H9 (cell line): Measurements from ENCODE around the gene KCTD18. TPM values are rescaled to one million over a fixed set of nuclear protein-coding genes. Genes with fewer than 3 reads are reported as not detected.

ENCODE experiments used
- DNase-seq: peaks from one replicate; pipeline ENCODE4 v3.0.0-alpha.2; 2017
- H2AFZ ChIP-seq: one replicate; pipeline ENCODE4 v1.6.1; 2013; ENCODE audit warnings: mild to moderate bottlenecking, low read length, control low read depth, moderate library complexity
- H2AK5ac ChIP-seq: 2 replicates; pipeline ENCODE4 v1.6.1; 2013; ENCODE audit warnings: low read length, control low read depth, mixed read lengths; ENCODE audit not compliant: insufficient read length
- H2BK120ac ChIP-seq: one replicate; pipeline ENCODE4 v1.6.1; 2013; ENCODE audit warnings: low read depth, mild to moderate bottlenecking, low read length, control low read depth, inconsistent platforms; ENCODE audit not compliant: poor library complexity, severe bottlenecking
- H2BK12ac ChIP-seq: 2 replicates; pipeline ENCODE4 v1.6.1; 2013; ENCODE audit warnings: low read length, control low read depth, mixed read lengths, low read depth; ENCODE audit not compliant: insufficient read length
- H2BK15ac ChIP-seq: 2 replicates; pipeline ENCODE4 v1.6.1; 2013; ENCODE audit warnings: low read depth, low read length, control low read depth
- H2BK20ac ChIP-seq: one replicate; pipeline ENCODE4 v1.6.1; 2013; ENCODE audit warnings: low read depth, mild to moderate bottlenecking, low read length, control low read depth, inconsistent platforms; ENCODE audit not compliant: poor library complexity, severe bottlenecking
- H2BK5ac ChIP-seq: 2 replicates; pipeline ENCODE4 v1.6.1; 2013; ENCODE audit warnings: low read length, control low read depth, mixed read lengths; ENCODE audit not compliant: insufficient read length
- H3K14ac ChIP-seq: 2 replicates; pipeline ENCODE4 v1.6.1; 2013; ENCODE audit warnings: low read length, control low read depth; ENCODE audit not compliant: insufficient read depth
- H3K18ac ChIP-seq: 2 replicates; pipeline ENCODE4 v1.6.1; 2013; ENCODE audit warnings: low read depth, mild to moderate bottlenecking, mixed read lengths, low read length, control low read depth; ENCODE audit not compliant: insufficient read length
- H3K23ac ChIP-seq: 2 replicates; pipeline ENCODE4 v1.6.1; 2013; ENCODE audit warnings: low read length, control low read depth, mixed read lengths, low read depth; ENCODE audit not compliant: insufficient read length
- H3K23me2 ChIP-seq: 2 replicates; pipeline ENCODE4 v1.6.1; 2013; ENCODE audit warnings: low read depth, mild to moderate bottlenecking, mixed read lengths, low read length, control low read depth; ENCODE audit not compliant: insufficient read length, poor library complexity, severe bottlenecking
- H3K27ac ChIP-seq: 2 replicates; pipeline ENCODE4 v1.5.1; 2013; ENCODE audit warnings: low read length, control low read depth, mixed read lengths, low read depth; ENCODE audit not compliant: insufficient read length
- H3K27me3 ChIP-seq: 2 replicates; pipeline ENCODE4 v1.6.1; 2013; ENCODE audit warnings: low read length, control low read depth, inconsistent platforms; ENCODE audit not compliant: insufficient read depth
- H3K4ac ChIP-seq: 2 replicates; pipeline ENCODE4 v1.6.1; 2013; ENCODE audit warnings: low read depth, mild to moderate bottlenecking, control low read depth, inconsistent platforms, low read length, moderate library complexity
- H3K4me1 ChIP-seq: 2 replicates; pipeline ENCODE4 v1.6.1; 2013; ENCODE audit warnings: low read length, control low read depth, inconsistent platforms; ENCODE audit not compliant: insufficient read depth
- H3K4me2 ChIP-seq: 2 replicates; pipeline ENCODE4 v1.6.1; 2013; ENCODE audit warnings: low read length, control low read depth, mixed read lengths; ENCODE audit not compliant: insufficient read length, insufficient read depth
- H3K56ac ChIP-seq: 2 replicates; pipeline ENCODE4 v1.6.1; 2013; ENCODE audit warnings: low read depth, mild to moderate bottlenecking, mixed read lengths, low read length, control low read depth; ENCODE audit not compliant: insufficient read length
- H3K79me1 ChIP-seq: 2 replicates; pipeline ENCODE4 v1.6.1; 2013; ENCODE audit warnings: low read depth, mild to moderate bottlenecking, moderate library complexity, low read length, control low read depth, inconsistent platforms; ENCODE audit not compliant: insufficient read depth, poor library complexity, severe bottlenecking
- H3K79me2 ChIP-seq: 2 replicates; pipeline ENCODE4 v1.6.1; 2013; ENCODE audit warnings: low read length, control low read depth, inconsistent platforms; ENCODE audit not compliant: insufficient read depth
- H3K9ac ChIP-seq: 2 replicates; pipeline ENCODE4 v1.6.1; 2013; ENCODE audit warnings: low read length, control low read depth, mixed read lengths; ENCODE audit not compliant: insufficient read length; ENCODE audit errors: extremely low read depth
- H3K9me3 ChIP-seq: one replicate; pipeline ENCODE4 v1.6.1; 2013; ENCODE audit warnings: low read depth, low read length, inconsistent platforms; ENCODE audit not compliant: control insufficient read depth
- H3T11ph ChIP-seq: one replicate; pipeline ENCODE4 v1.6.1; 2013; ENCODE audit warnings: mild to moderate bottlenecking, low read length, control low read depth, inconsistent platforms
- H4K20me1 ChIP-seq: one replicate; pipeline ENCODE4 v1.6.1; 2013; ENCODE audit not compliant: control insufficient read depth, insufficient read length, insufficient read depth
- H4K5ac ChIP-seq: 2 replicates; pipeline ENCODE4 v1.6.1; 2013; ENCODE audit warnings: low read depth, mild to moderate bottlenecking, mixed read lengths, low read length, control low read depth; ENCODE audit not compliant: insufficient read length
- H4K8ac ChIP-seq: replicated peaks from 2 replicates; pipeline ENCODE4 v1.6.1; 2013; ENCODE audit warnings: low read length, control low read depth, mixed read lengths, low read depth; ENCODE audit not compliant: insufficient read length
- H4K91ac ChIP-seq: 2 replicates; pipeline ENCODE4 v1.6.1; 2013; ENCODE audit warnings: low read depth, mild to moderate bottlenecking, moderate library complexity, mixed read lengths, low read length, control low read depth; ENCODE audit not compliant: insufficient read length
- H3K27ac Mint-ChIP-seq, 3 experiments: 2 replicates in 2 of 3; 3 replicates in 1 of 3; pipeline ENCODE4 v1.8.0; 2020 to 2021; ENCODE audit warnings: mixed read lengths in 3 of 3, mild to moderate bottlenecking in 1 of 3, moderate library complexity in 1 of 3
- H3K27me3 Mint-ChIP-seq: 2 replicates; pipeline ENCODE4 v1.8.0; 2021; ENCODE audit warnings: low read depth, mild to moderate bottlenecking, moderate library complexity, mixed read lengths
- H3K36me3 Mint-ChIP-seq, 3 experiments: 2 replicates in 2 of 3; 3 replicates in 1 of 3; pipeline ENCODE4 v1.8.0; 2020 to 2021; ENCODE audit warnings: low read depth in 3 of 3, mixed read lengths in 3 of 3; ENCODE audit not compliant: insufficient read depth in 1 of 3
- H3K4me1 Mint-ChIP-seq, 2 experiments: 2 replicates each; pipeline ENCODE4 v1.8.0; 2020; ENCODE audit warnings: mixed read lengths in 2 of 2
- H3K4me3 Mint-ChIP-seq, 2 experiments: 2 replicates in 1 of 2; 3 replicates in 1 of 2; pipeline ENCODE4 v1.8.0; 2020 to 2021; ENCODE audit warnings: mild to moderate bottlenecking in 2 of 2, mixed read lengths in 2 of 2, moderate library complexity in 1 of 2
- H3K9me3 Mint-ChIP-seq, 2 experiments: 2 replicates in 1 of 2; 3 replicates in 1 of 2; pipeline ENCODE4 v1.8.0; 2020; ENCODE audit warnings: mild to moderate bottlenecking in 2 of 2, mixed read lengths in 2 of 2, moderate library complexity in 1 of 2
- CTCF ChIP-seq: fragments of 200-600 bp; sonication (generic); conservative IDR thresholded peaks from 3 replicates; pipeline ENCODE4 v1.8.0; 2021; ENCODE audit warnings: antibody characterized with exemption, mild to moderate bottlenecking
- WGBS: extraction: QIAGEN DNeasy Blood & Tissue Kit; methylation state at CpG from one replicate; pipeline ENCODE4 v1.1.7; 2013; ENCODE audit warnings: missing lambda C conversion rate, low lambda C conversion rate, mixed read lengths; ENCODE audit not compliant: insufficient read length; ENCODE audit errors: extremely low coverage; 5-methylcytosine and 5-hydroxymethylcytosine counted together
- total RNA-seq: library from RNA; stranded (reverse); gene quantifications from 2 replicates; pipeline ENCODE4 v1.2.1, GENCODE V29; 2021

The KCTD18 gene
- total RNA-seq, 1 experiment from 2014 or later, result 4.9 TPM

DNA sequence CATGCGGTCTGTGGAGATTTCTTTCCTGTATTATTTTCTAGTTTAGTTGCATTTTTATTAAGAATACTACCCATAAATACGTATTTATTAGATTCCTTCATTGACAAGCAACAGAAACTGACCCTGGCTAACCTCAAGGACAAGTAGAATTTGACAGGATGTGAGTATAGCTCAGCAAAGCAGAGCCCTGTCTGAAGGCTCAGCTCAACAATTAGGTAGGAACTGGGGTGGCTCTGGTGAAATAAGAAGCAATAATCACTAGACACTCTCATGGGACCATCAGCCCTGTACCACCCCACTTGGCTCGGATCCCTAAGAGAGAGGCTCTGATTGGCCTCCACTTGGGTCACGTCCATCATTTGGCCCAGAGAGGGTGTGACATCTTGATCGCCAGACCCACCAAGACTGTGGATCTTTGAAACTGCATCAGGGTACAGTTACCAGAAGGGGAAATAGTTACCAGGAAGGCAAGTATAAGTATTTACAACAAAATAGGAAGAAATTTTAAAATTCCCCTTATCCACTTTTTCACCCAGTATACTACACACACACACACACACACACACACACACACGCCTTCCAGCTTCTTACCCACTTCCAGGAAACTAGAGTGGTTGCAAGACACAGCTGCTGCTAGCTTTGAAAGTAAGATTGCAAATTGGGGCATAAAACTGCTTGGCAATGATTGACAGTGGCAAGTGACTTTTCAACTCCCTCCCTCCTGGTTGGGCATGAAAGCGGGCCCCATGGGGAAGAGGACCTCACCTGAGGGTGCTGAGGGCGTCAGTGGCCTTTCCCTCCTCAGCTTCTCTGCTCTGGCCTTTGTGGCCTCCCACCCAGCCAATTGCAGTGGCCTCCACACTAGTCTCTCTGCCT lies 41.8 kb downstream of the KCTD18 start:
- Histone ChIP-seq H2BK15ac (no peak overlapping the region), H3K23me2 (no peaks in the 10 kb centered on the region), H3K4me2 (no peak overlapping the region), H4K5ac (no peak overlapping the region), H2AK5ac (no peak overlapping the region), H3K18ac (no peak overlapping the region), H4K8ac (no peak overlapping the region), H2BK120ac (no peak overlapping the region), H3K9me3 (no peaks in the 10 kb centered on the region), H2BK20ac (no peak overlapping the region), H4K20me1 (no peaks in the 10 kb centered on the region), H4K91ac (no peak overlapping the region), H3K9ac (no peak overlapping the region), H2BK12ac (no peak overlapping the region), H3K79me1 (no peaks in the 10 kb centered on the region), H3K27ac (no peak overlapping the region), H3T11ph (no peak overlapping the region), H3K27me3 (no peaks in the 10 kb centered on the region), H2BK5ac (no peak overlapping the region), H3K56ac (no peak overlapping the region), H3K23ac (no peak overlapping the region), H3K79me2 (no peaks in the 10 kb centered on the region; the same call in 1 of the 2 replicates), H3K4ac (no peak overlapping the region), H3K4me1 (no peaks in the 10 kb centered on the region), H2AFZ (no peak overlapping the region), H3K14ac (no peak overlapping the region)
- Mint-ChIP-seq H3K9me3 (no peaks in the 10 kb centered on the region), H3K4me1 (peaks cover 16 to 17% of the 10 kb centered on the region in 2 experiments), H3K27me3 (no peaks in the 10 kb centered on the region), H3K36me3 (peaks cover 25 to 62% (median 34%) of the 10 kb centered on the region in 3 experiments), H3K4me3 (no peak overlapping the region), H3K27ac (peak overlapping the region; percentile 9 to 59 (median 24); a peak in 4 of 7 replicates)
- no CpG with 5 or more reads among the region's 8 CpGs for WGBS
- no peak for DNase-seq
- TF ChIP-seq CTCF, result no peak
